ENCODE data around the gene RAB33A.

RAB33A gene

DNA sequence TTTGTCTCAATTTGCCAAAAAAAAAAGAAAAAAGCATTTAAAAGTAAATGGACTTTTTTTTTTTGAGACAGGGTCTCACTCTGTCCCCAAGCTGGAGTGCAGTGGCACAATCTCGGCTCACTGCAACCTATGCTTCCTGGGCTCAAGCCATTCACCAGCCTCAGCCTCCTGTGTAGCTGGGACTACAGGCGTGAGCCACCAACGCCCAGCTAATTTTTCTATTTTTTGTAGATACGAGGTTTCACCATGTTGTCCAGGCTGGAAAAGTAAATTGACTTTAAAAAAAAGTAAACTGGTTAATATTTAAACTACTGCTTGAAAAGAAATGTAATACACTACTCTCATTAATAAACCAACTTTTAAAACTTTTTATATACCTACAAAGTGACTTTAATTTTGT, 12.0 kb upstream of the RAB33A start:
- TF ChIP-seq CTCF (conservative IDR thresholded peaks at IDR 0.05; ENCODE audit: control insufficient read depth, insufficient read depth, low read depth, low read length): no peak
- H3K4me3 ChIP-seq (ENCODE audit: control insufficient read depth, low read depth, low read length): no peak overlapping the region
- no peak for DNase-seq (ENCODE audit: low read depth)

DNA sequence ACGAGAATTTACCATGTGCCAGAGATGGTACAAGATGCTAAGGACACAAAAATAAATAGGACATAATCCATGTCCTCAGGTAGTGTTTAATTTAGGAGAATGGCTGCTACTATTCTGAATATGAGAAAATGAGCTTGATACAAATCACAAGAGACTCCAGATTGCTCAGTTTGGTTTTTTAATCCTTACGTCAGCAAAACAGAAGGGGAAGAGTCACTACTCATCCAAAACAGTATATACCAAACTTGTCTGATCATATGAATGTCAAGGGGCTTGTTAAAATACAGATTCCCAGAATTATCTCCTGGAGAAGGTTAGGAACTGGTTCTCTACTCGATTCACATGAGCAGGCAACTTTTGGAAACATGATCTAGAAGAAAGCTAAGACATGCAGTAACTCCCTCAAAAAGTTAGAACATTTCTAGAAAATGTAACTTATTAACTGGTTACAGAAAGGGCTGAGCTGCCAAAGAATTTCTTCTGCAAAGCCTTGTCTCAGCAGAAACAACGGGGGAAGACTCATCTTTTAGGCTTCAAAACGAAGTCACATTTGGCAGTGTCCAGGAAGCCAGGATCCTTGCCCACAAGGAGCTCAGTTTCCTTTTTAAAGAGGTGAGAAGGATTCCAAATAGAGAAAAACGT, 9.5 kb upstream of the RAB33A start:
- DNase-seq (ENCODE audit: low read depth): no peak
- H3K4me3 ChIP-seq (ENCODE audit: control insufficient read depth, low read depth, low read length): no peak overlapping the region
- no peak for TF ChIP-seq CTCF (conservative IDR thresholded peaks at IDR 0.05; ENCODE audit: control insufficient read depth, insufficient read depth, low read depth, low read length)

- TF ChIP-seq CTCF (conservative IDR thresholded peaks at IDR 0.05; ENCODE audit: control insufficient read depth, insufficient read depth, low read depth, low read length): no peak
- H3K4me3 ChIP-seq (ENCODE audit: control insufficient read depth, low read depth, low read length): no peak overlapping the region
- DNase-seq (ENCODE audit: low read depth): no peak
Measured at GRCh38 chrX:130163398-130163797, 8.4 kb upstream of the RAB33A start.

- H3K4me3 ChIP-seq (ENCODE audit: control insufficient read depth, low read depth, low read length): peak overlapping the region; percentile 62
- peak; percentile 56 for DNase-seq (ENCODE audit: low read depth)
- TF ChIP-seq CTCF (conservative IDR thresholded peaks at IDR 0.05; ENCODE audit: control insufficient read depth, insufficient read depth, low read depth, low read length): no peak
Measured at GRCh38 chrX:130165181-130165702, 6.5 kb upstream of the RAB33A start.

DNA sequence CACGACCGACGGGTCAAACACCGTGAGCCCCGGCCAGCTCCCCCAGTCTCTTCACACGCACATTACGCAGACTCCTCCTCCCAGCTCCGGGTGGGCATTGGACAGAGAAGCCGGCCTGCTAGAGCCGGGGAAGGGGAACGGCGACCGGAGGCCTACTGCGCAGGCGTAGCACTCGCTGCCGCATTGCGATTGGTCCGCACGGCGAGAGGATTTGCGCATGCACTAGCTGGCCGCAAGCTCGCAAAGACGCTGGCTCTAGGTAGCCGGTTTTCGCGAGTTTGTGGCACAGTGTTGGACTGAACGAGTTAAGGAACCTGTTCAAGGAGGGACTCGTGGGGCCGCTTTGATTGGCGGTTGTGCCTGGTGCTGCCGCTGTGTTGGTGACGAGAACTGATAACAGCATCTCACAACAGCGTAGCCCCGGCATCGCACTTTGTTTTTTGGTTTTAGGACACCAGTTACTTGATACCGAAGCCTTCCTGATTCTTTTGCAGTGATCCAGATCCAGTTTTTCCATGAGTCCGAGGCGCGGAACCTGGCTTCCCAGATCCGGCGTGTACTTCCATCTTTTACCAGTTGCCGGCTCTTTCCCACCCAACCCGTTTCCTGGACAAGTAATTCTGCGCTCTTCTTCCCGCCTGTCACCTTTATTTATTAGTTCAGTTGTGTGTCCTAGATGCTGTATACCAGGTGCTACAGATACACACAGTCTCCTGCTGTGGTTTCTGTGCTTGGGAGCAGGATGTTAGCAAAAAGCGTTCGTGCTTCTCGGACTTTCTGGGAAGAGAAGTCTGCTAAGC, 5.9 kb upstream of the RAB33A start, which contains the start of gene AIFM1:
Gene AIFM1, minus strand, starts transcription at position 139 of the 800 bp plus-strand sequence. CDS start 185 bp downstream, outside the sequence.
- no peak for TF ChIP-seq CTCF (conservative IDR thresholded peaks at IDR 0.05; ENCODE audit: control insufficient read depth, insufficient read depth, low read depth, low read length)
- peak within 1 kb of the TSS; percentile 62 for H3K4me3 ChIP-seq (ENCODE audit: control insufficient read depth, low read depth, low read length)
- DNase-seq (ENCODE audit: low read depth): peak; percentile 93

- DNase-seq (ENCODE audit: low read depth): no peak
- no peak for TF ChIP-seq CTCF (conservative IDR thresholded peaks at IDR 0.05; ENCODE audit: control insufficient read depth, insufficient read depth, low read depth, low read length)
- H3K4me3 ChIP-seq (ENCODE audit: control insufficient read depth, low read depth, low read length): peak overlapping the region; percentile 62
Measured at GRCh38 chrX:130166503-130166777, 5.3 kb upstream of the RAB33A start.

All from fibroblast of mammary gland (primary cell).